Activated naive CD4-positive, alpha-beta T cell treated with Interleukin-2 at 50 U/mL for 16 hours (primary cell): Measurements from ENCODE around the gene RPS2.
"Not testable (repeated sequence)": the region's sequence is repeated elsewhere in the genome, so short reads cannot be mapped to it uniquely, and the experiment has no call there.

Source experiments
- DNase-seq: peaks from one replicate; pipeline ENCODE4 v3.0.0-alpha.2; 2020

Gene RPS2

DNA sequence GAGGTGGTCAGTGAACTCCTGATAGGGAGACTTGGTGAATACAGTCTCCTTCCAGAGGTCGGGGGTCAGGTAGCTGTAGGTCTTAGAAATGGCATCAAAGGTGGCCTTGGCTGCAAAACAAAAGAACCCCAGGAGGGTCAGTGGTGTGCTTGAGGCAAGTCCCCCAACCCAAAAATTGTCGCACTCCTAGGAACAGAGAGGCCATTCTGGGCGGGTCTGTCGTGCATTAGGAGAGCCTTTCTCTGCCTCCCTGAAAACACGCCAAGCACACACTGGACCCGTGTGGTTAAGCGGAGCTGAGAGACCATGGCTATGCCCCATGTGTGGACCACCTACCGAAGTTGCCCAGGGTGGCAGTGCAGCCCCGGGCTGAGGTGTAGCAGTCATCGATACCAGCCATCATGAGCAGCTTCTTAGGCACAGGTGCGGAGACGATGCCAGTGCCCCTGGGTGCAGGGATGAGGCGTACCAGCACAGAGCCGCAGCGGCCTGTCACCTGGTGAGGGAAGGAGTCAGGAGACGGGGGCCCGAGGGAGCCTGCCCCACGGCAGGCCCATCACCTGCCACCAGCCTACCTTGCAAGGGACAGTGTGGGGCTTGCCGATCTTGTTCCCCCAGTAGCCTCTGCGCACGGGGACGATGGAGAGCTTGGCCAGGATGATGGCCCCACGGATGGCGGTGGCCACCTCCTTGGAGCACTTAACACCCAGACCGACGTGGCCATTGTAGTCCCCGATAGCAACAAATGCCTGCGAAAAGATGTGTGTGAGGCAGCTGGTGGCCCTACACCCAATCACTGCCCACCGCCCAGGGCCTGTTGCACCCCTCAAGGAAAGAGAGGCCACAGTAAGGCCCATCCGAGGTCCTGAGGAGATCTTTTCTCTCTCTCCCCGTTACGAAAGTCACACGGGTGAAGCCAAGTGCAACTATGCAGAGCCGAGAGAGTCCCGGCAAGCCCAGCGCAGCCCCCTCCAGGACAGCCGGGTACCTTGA is 2.2 kb downstream of the RPS2 start:
- DNase-seq, result not testable (repeated sequence)

DNA sequence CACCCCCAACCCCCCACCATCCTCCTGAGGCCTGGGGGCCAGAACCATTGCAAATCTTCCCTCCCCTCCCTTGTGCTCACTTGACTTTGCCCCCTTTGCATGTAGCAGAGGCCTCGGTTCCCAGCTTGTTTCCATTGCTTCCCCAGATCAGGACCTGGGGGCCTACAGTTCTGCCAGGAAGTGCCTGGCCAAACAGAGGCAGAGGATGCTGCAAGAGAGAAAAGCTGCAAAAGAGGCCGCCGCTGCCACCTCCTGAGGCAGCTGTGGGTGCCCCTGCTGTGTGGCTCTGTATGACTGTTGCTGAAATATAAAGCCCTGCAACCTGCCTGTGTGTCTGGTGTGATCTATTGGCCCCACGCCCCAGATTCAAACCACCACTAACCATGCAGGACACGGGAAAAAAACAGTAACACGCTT is 3.0 kb downstream of the RPS2 start:
- peak; percentile 25 for DNase-seq

DNA sequence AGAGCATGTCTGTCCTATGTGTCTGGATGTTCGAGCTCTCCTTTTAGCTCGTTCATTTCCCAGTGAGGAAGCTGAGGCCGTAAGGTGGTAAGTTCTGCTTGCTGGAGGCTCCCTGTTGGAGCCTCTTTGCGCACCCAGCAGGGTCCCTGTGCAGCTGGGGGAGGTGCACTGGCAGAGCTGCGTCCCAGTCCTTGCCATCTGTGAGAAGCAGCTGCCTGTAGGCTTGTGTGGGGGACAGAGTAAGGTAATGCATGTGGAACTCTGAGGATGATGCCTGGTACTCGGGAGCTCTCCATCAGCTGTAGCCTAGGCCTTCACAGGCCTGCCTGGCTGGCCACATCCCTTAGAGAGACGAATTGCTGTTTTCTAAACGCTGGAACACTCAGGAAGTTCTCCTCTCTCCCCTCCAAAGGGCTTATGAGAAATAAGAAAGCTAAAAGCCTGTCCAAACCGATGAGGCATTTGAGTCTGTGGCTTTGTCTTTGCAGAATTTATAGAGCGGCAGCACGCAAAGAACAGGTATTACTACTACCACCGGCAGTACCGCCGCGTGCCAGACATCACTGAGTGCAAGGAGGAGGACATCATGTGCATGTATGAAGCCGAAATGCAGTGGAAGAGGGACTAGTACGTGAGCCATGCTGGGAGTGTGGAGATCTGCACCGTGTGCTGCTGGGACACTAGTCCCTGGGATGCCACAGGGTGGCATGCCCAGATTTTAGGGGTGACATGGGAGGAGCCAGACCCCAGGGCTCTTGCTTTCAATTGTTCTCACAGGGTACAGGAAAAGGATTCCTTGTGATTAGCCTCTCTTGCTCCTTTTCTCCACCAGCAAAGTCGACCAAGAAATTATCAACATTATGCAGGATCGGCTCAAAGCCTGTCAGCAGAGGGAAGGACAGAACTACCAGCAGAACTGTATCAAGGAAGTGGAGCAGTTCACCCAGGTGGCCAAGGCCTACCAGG is 3.7 kb downstream of the RPS2 start:
- peak; percentile 59 for DNase-seq

DNA sequence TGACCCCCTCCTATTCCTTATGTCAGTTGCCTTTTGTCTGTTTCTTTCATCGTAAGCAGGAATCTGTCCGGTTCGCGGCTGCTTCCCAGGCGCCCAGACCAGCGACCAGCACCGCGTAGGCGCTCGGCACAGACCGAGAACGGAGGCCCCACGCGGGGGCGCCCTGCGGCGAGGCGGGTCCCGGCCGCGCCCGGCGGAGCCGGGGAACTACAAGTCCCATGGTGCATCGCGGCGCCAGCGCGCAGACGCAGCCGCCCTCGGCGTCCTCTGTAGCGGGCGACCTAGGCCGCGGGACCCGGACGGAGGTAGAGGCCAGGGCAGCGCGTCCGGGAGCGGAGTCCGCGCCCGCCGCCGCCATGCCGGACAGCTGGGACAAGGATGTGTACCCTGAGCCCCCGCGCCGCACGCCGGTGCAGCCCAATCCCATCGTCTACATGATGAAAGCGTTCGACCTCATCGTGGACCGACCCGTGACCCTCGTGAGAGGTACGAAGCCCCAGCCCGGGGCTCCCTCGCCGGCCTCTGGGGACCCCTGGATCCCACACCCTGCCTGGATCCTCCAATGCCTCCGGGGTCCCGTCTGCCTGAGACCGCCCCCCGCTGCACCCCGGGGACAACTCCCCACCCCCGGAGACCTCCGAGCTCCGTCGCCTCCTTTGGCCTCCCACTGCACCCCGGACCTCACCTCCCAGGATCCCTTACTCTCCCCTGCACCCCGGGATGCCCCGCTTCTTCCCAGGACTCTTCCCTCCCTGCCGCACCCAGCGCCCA is 5.2 kb downstream of the RPS2 start, which contains the start of gene NDUFB10:
Gene NDUFB10, plus strand, starts transcription at position 270 of the 771 bp plus-strand sequence. Its CDS starts 87 bp downstream, at position 357.
- DNase-seq, result peak; percentile 93

DNA sequence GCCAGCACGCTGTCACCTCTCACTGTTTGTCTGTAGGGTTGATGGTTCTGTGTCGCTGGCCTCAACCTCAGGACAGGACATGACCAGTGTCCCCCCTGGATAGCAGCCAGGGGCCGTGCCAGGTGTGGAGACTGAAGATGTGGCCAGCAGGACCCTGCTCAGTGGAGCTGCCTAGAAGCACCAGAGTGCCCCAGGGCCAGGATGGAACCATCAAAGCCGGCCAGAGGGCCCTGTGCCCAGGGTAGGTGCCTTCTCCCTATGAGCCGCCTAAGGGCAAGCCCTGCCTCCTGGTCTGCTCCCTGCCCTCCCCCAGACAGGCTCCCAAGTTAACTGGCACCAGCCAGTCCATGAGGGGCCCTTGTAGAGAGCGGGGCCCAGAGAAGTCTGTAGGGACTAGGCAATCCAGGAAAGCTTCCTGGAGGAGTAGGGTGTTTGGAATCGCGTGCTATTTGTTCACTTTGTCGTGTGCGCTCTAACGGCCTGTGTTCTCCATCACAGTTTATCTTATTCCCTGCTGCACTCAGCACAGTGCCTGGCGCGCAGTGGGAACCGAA is 5.8 kb downstream of the RPS2 start:
- DNase-seq, result no peak

DNA sequence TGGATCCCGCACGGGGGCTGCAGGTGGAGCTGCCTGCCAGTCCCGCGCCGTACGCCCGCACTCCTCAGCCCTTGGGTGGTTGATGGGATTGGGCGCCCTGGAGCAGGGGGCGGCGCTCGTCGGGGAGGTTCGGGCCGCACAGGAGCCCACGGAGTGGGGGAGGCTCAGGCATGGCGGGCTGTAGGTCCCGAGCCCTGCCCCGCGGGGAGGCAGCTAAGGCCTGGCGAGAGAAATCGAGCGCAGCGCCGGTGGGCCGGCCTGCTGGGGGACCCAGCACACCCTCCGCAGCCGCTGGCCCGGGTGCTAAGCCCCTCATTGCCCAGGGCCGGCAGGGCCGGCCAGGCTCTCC is 6.5 kb downstream of the RPS2 start:
- DNase-seq, result not testable (repeated sequence)

DNA sequence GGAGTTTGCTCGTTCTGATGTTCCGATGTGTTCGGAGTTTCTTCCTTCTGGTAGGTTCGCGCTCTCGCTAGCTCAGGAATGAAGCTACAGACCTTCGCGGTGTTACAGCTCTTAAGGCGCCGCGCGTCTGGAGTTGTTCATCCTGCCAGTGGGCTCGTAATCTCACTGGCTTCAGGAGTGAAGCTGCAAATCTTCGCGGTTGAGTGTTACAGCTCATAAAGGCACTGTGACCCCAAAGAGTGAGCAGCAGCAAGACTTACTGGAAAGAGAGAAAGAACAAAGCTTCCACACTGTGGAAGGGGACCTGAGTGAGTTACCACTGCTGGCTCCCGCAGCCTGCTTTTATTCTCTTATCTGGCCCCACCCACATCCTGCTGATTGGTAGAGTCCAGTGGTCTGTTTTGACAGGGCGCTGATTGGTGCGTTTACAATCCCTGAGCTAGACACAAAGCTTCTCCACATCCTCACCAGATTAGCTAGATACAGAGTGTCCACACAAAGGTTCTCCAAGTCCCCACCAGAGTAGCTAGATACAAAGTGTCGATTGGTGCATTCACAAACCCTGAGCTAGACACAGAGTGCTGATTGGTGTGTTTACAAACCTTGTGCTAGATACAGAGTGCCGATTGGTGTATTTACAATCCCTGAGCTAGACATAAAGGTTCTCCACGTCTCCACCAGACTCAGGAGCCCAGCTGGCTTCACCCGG is 7.0 kb downstream of the RPS2 start:
- not testable (repeated sequence) for DNase-seq

DNA sequence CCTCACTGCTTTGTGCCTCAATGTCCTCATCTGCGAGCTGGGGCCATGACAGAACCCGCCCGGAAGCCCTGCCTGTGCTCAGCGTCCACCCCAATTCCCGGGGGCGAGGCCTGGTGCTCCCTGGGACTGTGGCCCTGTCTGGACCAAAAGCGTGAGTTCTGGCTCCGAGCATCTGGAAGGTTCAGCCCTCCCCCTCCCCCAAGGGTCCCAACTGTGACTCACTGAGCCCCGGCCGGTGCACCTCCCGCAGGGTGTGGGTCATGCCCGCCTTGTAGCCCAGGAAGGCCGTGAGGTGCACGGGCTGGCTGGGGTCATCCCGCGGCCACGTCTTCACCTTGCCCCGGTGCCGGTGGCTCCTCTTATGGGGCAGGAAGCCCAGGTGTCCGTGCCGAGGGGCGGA is 10.9 kb downstream of the RPS2 start:
- DNase-seq, result no peak

DNA sequence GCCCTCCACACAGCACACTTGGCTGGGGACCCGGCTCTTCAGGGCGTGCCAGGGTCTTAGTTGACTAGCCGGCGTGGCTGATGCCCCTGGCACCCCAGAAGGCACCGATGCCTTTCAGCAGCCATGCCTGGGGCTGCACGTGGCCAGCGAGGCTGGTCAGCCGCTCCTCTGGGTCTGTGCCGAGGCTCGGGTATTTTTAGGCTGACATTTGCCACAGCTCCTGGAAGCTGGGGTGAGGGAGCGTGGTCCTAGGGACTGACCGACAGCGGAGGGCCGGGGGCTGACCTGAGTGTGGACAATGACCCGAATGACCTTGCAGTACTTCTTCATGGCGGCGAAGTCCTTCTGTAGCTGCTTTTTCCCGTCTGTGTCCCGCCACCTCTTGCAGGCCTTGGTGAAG is 14.1 kb downstream of the RPS2 start:
- no peak for DNase-seq

DNA sequence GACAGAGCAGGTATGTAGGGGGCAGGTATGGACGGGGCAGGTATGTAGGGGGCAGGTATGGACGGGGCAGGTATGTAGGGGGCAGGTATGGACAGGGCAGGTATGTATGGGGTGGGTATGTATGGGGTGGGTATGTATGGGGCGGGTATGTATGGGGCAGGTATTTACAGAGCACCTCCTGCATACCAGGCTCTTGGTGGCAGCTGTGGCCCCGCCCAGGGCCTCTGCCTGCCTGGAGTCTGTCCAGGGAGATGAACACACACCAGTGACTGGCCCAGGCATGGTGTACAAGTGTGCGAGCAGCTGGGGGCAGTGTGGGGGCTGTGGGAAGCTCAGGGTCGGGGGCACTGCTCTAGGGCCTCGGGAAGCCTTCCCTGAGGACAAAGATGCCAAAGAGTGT is 14.6 kb downstream of the RPS2 start:
- DNase-seq, result no peak

DNA sequence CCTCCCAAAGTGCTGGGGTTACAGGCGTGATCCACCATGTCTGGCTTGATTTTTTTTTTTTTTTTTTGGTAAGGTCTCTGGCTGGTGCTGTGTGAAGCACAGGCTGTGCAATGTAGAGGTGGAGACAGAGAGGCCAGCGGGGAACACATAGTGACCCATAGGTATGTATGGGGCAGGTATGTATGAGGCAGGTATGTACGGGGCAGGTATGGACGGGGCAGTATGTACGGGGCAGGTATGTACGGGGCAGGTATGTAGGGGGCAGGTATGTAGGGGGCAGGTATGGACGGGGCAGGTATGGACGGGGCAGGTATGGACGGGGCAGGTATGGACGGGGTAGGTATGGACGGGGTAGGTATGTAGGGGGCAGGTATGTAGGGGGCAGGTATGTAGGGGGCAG is 15.1 kb downstream of the RPS2 start:
- no peak for DNase-seq

DNA sequence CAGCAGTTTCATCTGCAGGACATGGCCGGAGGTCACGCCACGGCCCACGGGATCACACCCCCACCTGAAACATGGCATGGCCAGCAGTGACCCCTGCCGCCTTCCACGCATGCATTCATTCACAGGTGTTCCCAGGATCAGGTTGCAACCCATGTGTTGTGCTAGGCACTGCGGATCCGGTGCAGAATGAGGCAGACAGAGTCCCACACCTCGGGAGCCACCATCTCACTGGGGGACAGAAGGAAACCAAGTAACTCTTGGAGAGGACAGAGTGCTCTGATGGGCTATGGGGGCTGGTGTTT is 17.3 kb downstream of the RPS2 start:
- no peak for DNase-seq

DNA sequence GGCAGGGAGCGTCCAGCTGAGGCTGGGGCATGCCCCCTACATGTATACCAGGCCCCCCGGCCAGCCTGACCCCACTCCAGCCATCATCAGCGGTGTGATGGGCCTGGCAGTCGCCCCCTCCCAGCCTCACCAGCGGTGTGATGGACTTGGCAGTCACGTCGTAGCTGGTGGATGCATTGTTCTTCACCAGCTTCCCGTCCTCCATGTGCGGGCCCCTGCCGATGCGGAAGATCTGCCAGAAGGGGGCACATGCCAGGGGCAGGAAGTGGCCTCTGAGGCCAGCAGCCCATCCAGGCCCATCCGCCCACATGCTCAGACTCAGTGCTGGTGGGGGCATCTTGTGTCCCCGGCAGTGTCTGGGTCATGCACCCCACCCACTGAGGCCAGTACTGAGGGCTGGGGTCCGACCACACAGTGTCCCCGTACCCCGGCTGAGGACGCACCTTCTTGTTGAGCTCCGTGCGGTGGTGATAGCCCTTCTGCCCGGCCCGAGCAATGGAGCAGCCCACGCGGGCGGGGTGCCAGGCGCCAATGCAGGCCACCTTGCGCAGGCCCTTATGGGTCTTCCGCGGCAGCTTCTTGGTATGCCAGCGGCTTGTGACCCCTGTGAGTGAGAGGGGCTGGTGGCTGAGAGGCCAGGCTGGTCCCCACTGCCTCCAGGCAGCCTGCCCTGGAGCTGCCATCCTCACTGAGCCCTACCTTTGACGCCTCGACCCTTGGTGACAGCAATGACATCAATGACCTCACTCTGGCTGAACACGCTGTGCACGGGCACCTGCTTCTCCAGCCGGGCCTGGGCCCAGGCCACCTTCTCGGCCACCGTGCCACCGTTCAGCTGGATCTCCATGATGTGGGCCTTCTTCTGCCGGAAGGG is 17.9 kb downstream of the RPS2 start:
- DNase-seq, result no peak

DNA sequence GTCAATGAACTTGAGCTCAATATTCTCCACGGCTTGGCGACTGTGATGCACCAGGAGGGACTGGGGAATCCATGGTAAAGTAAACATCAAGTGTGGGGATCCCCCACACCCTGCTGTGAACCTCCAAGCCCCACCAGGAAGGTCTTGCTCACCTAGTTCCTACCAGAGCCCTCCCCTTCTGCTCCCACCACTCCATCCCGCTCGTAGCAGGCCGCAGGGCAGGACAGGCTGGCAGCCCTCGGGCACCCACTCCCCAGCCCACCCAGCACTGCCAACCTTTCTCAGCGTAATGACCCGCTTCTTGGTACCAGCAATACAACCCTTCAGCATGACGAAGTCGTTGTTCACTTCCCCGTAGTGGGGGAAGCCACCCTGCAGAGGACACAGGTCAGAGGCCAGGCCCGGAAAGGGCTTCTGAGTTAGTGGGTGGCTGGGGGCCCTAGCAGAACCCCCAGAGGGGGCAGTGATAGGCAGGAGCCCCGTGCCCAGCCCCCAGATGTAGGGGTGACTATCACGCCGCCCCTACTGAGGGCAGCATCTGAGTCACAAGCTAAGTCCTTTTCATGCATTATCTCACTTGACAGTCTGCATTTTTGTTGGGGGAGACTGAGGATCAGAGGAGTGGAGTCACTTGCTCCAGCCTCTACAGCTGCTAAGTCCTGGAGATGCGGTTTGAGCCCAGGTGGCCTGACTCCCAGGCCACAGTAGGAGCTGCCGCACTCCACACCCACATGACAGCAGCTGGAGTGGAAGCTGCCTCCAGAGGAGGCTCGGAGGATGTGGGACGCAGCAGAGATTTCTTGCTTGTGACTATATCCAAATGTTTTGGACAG is 18.9 kb downstream of the RPS2 start:
- no peak for DNase-seq

DNA sequence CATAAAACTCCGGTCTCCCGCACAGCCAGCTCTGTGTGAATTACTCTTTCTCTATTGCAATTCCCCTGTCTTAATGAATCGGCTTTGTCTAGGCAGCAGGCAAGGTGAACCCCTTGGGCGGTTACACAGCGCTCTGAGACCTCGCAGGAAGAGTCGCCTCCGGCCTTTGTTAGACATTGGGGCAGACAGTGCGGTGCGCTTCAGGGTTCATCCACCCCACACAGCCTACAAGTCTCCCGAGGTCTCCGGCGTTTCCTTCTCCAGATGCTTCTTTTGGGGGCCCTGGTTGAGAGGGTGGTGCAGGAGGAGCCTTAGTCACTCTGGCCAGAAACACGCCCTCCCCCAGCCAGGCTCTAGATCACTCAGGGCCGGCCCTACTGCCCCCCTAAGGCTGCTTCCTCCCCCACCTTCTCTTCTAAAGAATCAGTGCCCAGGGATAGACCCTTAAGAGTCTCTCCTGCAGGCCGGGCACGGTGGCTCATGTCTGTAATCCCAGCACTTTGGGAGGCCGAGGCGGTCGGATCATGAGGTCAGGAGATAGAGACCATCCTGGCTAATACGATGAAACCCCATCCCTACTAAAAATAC is 19.9 kb downstream of the RPS2 start:
- DNase-seq, result no peak

DNA sequence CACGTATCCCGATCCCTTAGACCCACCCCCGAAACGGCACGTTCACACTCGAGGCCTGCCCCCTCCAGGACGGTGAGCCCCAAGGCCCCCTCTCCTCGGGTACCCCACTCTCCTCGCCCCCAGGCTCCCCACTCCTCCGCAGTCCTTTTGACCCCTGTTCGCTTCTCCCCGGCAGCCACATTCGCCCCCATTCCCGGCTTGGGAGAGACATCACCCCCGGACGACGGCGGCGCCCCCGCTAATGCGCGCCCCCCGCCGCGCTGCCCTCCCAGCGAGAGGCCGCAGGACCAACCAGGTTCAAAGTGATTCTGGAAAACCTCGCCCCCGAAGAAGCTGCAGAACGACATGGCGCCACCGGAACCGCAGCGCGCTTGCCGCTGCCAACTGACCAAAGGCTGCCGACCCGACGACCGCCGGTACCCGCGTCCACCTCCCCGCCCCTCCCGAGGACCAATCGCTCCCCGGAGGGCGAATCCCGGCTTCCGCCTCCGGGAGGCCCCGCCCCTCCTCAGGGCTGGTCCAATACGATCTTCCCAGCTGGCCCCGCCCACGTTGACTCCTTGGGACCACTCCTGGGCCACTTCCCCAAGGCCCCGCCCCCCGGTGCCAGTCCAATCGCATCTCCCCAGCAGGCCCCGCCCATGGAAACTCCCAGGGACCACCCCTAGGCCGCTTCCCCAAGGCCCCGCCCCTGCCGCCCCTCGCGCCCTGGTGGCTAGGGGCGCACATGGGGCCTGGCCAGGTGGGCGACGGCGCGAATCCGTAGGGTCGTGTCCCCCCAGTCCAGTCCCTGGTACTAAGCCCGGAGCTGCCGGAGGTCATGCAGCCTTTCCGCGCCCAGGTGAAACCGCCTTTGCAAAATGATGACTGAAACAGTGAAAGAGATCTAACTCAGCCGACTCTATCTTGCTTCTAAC is 21.6 kb downstream of the RPS2 start, which contains the start of gene MSRB1:
Gene MSRB1, minus strand, starts transcription at position 390 of the 917 bp plus-strand sequence. Its CDS starts 43 bp downstream, at position 347.
- DNase-seq, result peak; percentile 99

DNA sequence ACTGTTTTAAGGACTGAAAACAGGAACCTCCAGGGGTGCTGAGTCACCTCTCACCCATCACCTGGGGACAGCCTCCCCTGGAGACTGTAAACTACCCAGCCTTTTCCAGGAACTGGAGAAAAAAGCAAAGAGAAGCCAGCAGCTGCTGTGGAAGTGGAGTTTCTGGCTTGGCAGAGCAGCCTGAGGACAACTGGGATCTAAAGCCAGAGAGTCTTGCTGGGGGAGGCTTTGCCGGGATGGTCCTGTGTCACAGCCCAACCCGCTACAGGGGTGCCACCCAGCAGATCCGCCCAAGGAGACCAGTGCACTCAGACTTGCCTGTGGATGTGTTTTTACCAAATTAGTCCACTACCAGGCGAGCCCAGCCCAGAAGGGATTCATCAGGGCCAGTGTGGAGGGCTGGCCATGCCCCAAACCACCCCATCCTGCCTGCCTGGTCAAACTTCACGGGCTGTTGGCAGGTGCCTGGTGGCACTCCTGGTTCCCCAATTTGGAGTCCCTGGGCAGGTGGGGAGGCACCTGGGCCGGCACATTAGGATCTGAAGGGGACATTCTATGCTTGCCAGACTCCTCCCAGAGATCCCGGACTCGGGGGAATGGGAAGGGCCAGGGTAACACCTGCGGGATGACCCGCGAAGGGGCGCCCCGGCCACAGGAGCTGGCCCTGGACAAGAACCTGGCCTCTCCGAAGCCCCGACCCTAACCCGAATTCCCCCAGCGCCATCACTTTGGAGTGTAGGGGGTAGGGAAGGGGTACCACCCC is 22.4 kb downstream of the RPS2 start:
- DNase-seq, result no peak
